DMS79 (cell line): ENCODE results near the gene SNRPA1.
A peak's percentile ranks its signal among the peaks of the same experiment; 100 is the strongest.

Experiments
- DNase-seq: peaks from one replicate; lab custom pipeline; 2025; lab: John Stamatoyannopoulos, UW

Gene SNRPA1

DNA sequence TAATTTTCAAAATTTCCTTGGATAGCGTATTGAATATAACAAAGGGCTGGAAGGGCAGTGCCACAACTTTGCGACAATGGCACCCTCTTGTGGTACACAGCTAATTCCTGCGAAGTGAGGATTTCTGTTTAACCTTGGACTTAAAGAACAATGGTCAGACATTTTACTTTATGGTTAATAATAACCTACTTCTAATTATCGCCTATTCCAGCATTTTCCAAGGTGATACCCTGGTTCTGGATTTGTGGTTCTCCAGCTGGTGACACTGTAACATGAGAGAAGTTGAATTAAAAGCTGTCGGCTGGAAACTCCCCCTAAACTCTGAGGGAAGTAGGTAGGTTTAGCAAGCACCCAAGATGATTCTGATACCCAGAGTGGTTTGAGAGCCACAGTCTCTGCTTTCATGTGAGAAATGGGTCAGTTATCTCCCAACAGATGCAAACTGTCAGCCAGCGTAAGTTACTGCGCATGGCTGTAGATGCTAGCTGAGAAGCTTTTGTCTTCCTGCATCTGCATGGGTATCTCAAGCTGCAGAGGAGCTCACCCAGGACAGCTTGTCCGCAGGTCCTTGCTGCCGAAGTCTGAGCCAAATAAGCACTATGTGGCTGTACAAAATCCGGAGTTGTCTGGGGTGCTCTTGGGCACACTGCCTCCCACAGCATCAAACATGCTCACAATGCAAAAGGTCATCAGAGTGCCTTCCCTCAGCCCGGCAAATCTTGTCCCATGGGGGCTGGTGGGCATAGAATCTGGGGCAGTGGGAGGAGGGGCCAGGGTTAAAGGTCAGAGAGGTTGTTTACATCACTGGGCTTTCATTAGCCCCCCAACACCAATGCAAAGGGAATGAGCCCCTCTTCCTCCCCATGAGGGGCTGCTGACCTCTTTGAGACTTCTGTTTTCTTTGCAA, 36.6 kb downstream of the SNRPA1 start:
- DNase-seq, result peak; percentile 30

- no peak for DNase-seq
Observed at GRCh38 chr15:101256757-101257156, 38.3 kb downstream of the SNRPA1 start.

DNA sequence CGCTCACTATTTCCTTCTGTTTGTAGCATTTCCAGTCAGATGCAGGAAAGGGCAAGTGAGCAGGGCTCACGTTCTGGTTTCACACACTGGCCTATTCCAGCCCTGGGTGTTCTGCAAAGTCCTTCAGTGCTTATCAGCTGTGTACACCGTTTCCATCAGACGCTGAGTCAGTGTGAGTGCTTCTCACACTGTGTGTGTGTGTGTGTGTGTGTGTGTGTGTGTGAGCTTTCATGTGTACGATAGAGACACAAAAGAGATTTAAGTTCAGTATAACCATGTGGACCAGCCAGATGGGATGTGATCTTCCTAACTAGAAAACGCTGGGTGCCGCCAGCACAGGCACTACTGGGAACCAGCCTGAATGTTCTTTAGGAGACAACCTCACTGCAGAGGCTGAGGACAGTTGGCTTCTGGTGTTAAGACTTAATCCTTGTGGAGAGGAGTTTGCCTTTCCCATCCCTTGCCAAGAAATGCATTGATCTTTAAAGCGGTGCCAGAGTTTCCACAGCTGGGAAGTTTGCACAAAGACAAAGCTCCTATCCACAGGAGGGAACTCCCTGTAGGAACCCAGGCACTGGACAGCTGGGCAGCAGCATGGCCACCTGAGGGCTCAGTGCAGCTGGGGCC, 39.3 kb downstream of the SNRPA1 start:
- DNase-seq, result peak; percentile 17

DNA sequence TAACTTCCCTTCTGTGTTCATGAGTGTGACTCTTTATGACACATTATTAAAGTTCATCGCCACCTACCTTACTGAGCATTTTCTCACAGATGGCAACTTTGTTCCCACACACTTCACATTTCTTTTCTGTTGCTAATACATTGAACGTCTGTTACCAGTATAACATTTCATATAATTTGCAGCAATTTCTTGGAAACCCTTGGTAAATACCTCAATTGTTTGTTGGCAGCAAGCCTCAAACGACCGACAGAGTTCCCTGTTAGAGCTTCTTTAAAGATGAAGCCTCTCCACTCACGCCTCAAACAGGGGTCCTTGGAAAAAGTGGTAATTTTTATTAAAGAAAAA, 40.0 kb downstream of the SNRPA1 start:
- no peak for DNase-seq

GRCh38 chr15:101254157-101255050, 40.6 kb downstream of the SNRPA1 start:
- DNase-seq, result no peak

GRCh38 chr15:101252836-101253235, 42.2 kb downstream of the SNRPA1 start:
- DNase-seq, result no peak

DNA sequence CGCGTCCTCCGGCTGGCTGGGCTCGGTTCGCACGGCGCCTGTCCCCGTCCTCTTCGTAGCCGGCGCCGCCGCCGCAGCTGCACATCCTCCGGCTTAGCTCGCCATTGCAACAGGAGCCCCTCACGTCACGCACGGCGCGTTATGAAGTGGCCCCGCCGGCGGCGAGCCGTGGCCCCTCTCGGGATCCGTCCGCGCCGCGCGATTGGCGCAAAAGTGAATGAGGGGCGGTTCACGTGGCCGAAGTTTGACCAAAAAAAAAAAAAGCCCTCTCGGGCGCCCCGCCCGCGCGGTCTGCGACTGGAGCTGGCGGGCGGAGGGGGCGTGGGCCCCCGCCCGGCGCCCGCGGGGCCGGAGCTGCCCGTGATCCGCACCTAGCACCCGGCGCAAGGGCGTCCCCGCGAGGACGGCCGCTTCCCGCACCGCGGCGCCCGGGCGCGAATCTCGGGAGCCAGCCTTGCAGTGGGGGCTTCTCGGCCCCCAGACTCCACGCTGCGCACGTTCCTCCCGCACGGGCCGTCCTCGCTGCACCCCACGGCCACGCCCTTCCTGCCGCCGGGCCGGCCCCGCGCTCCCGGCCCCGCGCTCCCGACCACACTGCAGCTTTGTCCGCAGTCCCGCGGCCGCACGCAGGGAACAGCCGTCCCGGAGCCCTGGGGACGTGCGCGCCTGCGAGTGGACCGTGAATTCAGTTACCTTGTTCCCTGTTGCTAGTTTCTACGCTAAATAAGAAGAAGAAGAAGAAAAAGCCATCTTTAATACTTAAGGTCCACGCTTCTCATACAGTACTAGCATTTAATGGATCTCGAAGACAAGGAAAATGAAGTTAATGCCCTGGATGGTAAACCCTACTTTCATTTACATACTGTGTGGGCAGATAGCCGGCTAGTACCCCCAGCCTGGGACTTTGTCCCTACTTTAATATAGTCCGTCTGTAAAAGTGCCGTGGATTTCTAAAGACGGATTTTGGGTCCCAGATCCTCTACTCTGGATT, 42.9 kb downstream of the SNRPA1 start, which contains the start of gene CHSY1:
Gene CHSY1, minus strand, starts transcription at position 219 of the 991 bp plus-strand sequence. CDS start 592 bp downstream, outside the sequence.
- no peak for DNase-seq

GRCh38 chr15:101250873-101251829, 43.9 kb downstream of the SNRPA1 start:
- DNase-seq, result no peak

GRCh38 chr15:101250341-101250831, 44.7 kb downstream of the SNRPA1 start:
- DNase-seq, result no peak

GRCh38 chr15:101248274-101248673, 46.8 kb downstream of the SNRPA1 start:
- no peak for DNase-seq

DNA sequence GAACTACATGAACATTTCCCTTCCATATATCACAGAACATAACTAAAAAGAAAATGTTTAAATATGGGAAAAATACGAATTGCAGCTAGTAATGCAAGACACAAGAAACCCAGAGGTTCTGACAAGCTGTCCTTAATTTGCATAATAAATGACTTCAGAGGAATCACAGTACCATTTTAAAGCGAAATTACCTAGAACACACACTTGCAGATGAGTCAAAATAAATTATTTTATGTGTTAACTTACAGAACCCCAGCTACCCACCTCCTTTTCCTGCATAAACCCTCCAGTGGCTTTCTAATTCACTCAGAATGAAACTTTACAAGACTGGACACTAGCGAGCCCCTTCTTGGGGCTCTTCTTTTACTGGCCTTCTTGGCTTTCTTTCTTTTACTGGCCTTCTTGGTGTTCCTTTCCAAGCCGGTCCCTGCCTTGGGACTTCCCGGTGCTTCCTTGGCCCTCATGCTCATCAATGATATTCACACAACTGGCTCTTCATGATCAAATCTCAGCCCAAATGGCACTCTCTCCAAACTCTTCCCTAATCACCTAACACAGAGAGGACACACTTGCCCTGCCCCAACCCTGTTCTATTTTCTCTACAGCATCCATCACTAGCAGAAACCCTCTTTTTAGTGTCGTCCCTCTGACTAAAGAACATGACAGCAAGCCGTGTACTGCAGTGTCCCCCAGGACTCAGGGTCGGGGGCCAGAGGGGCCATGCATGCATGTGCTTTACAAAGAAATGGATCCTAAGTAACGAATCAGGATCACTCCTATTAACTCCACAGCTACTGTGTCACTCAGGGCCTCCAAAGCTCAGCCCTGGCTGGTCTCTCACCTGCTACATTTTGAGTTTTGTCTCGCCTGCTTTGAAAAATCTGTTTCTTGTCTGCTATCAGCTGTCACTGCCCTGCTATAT, 48.0 kb downstream of the SNRPA1 start:
- DNase-seq, result no peak

- DNase-seq, result no peak
Observed at GRCh38 chr15:101246391-101246790, 48.7 kb downstream of the SNRPA1 start.

GRCh38 chr15:101244889-101245668, 50.0 kb downstream of the SNRPA1 start:
- DNase-seq, result no peak

- DNase-seq, result no peak
Observed at GRCh38 chr15:101244036-101244781, 50.8 kb downstream of the SNRPA1 start.

DNA sequence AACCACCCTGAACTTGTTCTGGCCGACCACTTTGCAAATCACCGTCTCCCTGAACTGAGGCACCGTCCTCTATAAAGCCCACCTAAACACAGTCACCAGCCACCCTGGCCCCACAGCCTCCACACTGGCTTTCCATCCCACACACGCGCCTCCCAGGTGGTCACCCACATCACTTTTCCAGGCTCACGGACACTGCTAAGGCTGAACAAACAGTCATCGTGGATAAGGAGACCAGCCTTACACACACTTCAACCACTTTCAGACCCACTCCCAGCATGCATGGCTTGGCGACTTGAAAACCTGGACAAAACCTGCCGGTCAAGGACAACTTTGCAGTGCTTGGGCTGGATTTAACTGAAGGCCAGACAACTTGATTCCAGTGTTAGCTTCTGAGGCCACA, 51.6 kb downstream of the SNRPA1 start:
- no peak for DNase-seq

DNA sequence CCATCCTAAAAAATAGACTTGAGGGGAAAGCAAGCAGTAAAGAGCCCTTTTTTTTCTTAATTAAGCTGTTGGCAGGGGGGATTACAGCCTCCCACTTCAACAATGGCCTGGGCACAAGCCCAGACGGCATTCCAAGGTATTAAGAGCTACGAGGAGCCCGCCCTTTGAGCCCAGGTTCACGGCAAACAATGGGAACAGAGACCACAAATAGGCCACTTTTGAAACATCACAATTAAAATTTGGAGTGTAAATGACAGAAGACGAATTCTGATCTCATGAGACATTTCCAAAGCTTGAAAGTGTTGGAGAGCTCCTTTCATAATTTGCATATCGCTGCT, 52.1 kb downstream of the SNRPA1 start:
- DNase-seq, result peak; percentile 54
